NB4 (cell line): ENCODE data around the gene LILRB5.

Source experiments
- CTCF ChIP-seq: IDR thresholded peaks from one replicate; pipeline ENCODE4 v1.5.1; 2012; ENCODE audit warnings: low read depth, low read length
- MAX ChIP-seq: IDR thresholded peaks from 2 replicates; pipeline ENCODE4 v1.6.1; 2011; ENCODE audit warnings: low read depth, low read length
- MYC ChIP-seq: IDR thresholded peaks from 2 replicates; pipeline ENCODE4 v1.6.1; 2011; ENCODE audit warnings: low read depth, low read length
- POLR2A ChIP-seq: IDR thresholded peaks from 2 replicates; pipeline ENCODE4 v1.6.1; 2011; ENCODE audit warnings: mild to moderate bottlenecking; ENCODE audit not compliant: insufficient read length; ENCODE audit errors: extremely low read depth

GRCh38 chr19:54201980-54202379 is 55.1 kb downstream of the LILRB5 start:
- no peak for TF ChIP-seq CTCF
- TF ChIP-seq POLR2A, result no peak
- TF ChIP-seq MAX, result no peak
- no peak for TF ChIP-seq MYC
